Measurements from ENCODE around the gene SAV1.
"Not testable (repeated sequence)": the region's sequence is repeated elsewhere in the genome, so short reads cannot be mapped to it uniquely, and the experiment has no call there.

The SAV1 gene

GRCh38 chr14:50667996-50668825 lies at the start of gene SAV1:
Gene SAV1 (minus strand): TSS chr14:50668306. CDS start chr14:50667967, 339 bp downstream.
- peak; percentile 23 for DNase-seq (ENCODE audit: low read depth)

- DNase-seq (ENCODE audit: low read depth): no peak
Measured at GRCh38 chr14:50717811-50718210, 49.7 kb upstream of the SAV1 start.

GRCh38 chr14:50714450-50715073 lies 46.5 kb upstream of the SAV1 start:
- no peak for DNase-seq (ENCODE audit: low read depth)

- no peak for DNase-seq (ENCODE audit: low read depth)
Measured at GRCh38 chr14:50711043-50711442, 42.9 kb upstream of the SAV1 start.

- no peak for DNase-seq (ENCODE audit: low read depth)
Measured at GRCh38 chr14:50705026-50705593, 37.0 kb upstream of the SAV1 start.

GRCh38 chr14:50704454-50705010 lies 36.4 kb upstream of the SAV1 start:
- DNase-seq (ENCODE audit: low read depth): no peak

GRCh38 chr14:50697659-50698290 lies 29.7 kb upstream of the SAV1 start:
- DNase-seq (ENCODE audit: low read depth): no peak

- DNase-seq (ENCODE audit: low read depth): not testable (repeated sequence)
Measured at GRCh38 chr14:50694260-50694659, 26.2 kb upstream of the SAV1 start.

- no peak for DNase-seq (ENCODE audit: low read depth)
Measured at GRCh38 chr14:50688875-50689274, 20.8 kb upstream of the SAV1 start.

- no peak for DNase-seq (ENCODE audit: low read depth)
Measured at GRCh38 chr14:50679674-50680073, 11.6 kb upstream of the SAV1 start.

- no peak for DNase-seq (ENCODE audit: low read depth)
Measured at GRCh38 chr14:50678163-50678562, 10.1 kb upstream of the SAV1 start.

GRCh38 chr14:50677527-50678063 lies 9.5 kb upstream of the SAV1 start:
- no peak for DNase-seq (ENCODE audit: low read depth)

- DNase-seq (ENCODE audit: low read depth): no peak
Measured at GRCh38 chr14:50676814-50677516, 8.9 kb upstream of the SAV1 start.

GRCh38 chr14:50675597-50675996 lies 7.5 kb upstream of the SAV1 start:
- no peak for DNase-seq (ENCODE audit: low read depth)

GRCh38 chr14:50670866-50671256 lies 2.8 kb upstream of the SAV1 start:
- DNase-seq (ENCODE audit: low read depth): no peak

- no peak for DNase-seq (ENCODE audit: low read depth)
Measured at GRCh38 chr14:50670196-50670865, 2.2 kb upstream of the SAV1 start.

GRCh38 chr14:50669441-50669986 lies 1.4 kb upstream of the SAV1 start:
- no peak for DNase-seq (ENCODE audit: low read depth)

GRCh38 chr14:50668826-50669143 lies 679 bp upstream of the SAV1 start:
- DNase-seq (ENCODE audit: low read depth): no peak

- DNase-seq (ENCODE audit: low read depth): no peak
Measured at GRCh38 chr14:50667684-50667995, 466 bp downstream of the SAV1 start.

GRCh38 chr14:50666772-50667683 lies 1.1 kb downstream of the SAV1 start:
- DNase-seq (ENCODE audit: low read depth): no peak

Measured in stimulated activated CD8-positive, alpha-beta memory T cell treated with anti-CD3 and anti-CD28 coated beads, Interleukin-12 subunit alpha, Interleukin-12 subunit beta, amount 100 ng/mL, for 4 hours (primary cell).